ENCODE data around the gene EIF4B.
A peak's percentile ranks its signal among the peaks of the same experiment; 100 is the strongest.

EIF4B gene

DNA sequence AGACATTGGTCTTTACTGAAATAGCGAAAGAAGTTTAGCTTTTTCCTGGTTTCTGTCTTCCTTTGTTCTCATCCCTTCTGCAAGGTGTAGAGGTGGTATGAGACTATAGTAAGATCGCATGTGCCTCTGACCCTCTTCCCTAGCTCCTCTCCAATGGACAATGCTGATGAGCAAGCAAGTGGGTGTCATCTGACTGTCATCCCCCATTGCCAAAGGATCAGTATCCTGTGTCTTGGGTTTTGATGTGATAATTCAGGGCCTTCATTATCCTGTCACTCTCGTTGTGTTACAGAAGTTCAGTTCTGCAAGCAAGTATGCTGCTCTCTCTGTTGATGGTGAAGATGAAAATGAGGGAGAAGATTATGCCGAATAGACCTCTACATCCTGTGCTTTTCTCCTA is 33.6 kb downstream of the EIF4B start:
- no peaks in the 10 kb centered on the region for H3K27me3 Mint-ChIP-seq (ENCODE audit: low read depth, poor library complexity)
- peaks cover 70% of the 10 kb centered on the region for H3K36me3 Mint-ChIP-seq (ENCODE audit: low read depth)
- no peak for DNase-seq
- TF ChIP-seq, protein P1, sequence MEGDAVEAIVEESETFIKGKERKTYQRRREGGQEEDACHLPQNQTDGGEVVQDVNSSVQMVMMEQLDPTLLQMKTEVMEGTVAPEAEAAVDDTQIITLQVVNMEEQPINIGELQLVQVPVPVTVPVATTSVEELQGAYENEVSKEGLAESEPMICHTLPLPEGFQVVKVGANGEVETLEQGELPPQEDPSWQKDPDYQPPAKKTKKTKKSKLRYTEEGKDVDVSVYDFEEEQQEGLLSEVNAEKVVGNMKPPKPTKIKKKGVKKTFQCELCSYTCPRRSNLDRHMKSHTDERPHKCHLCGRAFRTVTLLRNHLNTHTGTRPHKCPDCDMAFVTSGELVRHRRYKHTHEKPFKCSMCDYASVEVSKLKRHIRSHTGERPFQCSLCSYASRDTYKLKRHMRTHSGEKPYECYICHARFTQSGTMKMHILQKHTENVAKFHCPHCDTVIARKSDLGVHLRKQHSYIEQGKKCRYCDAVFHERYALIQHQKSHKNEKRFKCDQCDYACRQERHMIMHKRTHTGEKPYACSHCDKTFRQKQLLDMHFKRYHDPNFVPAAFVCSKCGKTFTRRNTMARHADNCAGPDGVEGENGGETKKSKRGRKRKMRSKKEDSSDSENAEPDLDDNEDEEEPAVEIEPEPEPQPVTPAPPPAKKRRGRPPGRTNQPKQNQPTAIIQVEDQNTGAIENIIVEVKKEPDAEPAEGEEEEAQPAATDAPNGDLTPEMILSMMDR (IDR thresholded peaks at IDR 0.05), result no peak
- no peak overlapping the region for H3K4me3 Mint-ChIP-seq
- no peaks in the 10 kb centered on the region for H3K9me3 Mint-ChIP-seq
- H3K4me1 Mint-ChIP-seq, result peaks cover 23% of the 10 kb centered on the region
- H3K27ac Mint-ChIP-seq, result peak overlapping the region; percentile 82

DNA sequence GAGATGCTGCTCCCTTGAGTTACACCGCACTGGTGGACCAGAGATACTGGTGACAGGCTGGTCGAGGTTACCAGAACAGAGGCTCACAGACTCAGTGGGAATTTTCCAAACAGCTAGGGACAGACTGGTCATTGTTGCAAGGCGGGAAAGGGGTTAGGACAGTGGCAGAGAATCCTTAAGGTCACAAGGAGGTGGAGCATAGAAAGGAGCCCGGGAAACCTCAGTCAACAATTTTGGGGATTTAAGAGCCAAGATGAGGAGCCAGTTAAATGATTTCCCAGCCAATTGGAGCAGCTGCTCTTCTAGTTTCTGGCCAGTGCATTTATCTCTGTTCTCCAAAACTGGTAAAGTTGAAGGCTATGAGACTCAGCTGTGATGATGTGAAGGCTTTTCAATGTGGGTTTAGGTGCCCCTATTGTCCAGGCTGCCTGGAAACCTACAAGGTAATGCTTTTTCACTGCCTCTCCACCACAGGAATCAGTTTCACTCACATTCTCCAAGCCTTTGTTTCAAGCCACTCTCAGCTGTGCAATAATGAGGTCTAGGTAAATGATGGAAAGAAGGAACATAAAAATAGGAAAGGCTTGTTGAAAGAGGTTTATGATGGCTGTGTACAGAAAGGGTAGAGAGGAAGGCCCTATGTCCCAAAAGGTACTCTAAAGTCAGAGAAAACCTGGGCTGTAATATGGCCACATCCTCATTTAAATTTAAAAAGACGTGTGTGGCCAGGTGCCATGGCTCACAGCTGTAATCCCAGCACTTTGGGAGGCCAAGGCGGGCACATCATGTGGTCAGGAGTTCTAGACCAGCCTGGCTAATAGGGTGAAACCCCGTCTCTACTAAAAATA is 36.6 kb downstream of the EIF4B start:
- Mint-ChIP-seq H3K4me1 (peaks cover 47% of the 10 kb centered on the region), H3K27me3 (ENCODE audit: low read depth, poor library complexity) (peaks cover 3% of the 10 kb centered on the region), H3K4me3 (no peak overlapping the region), H3K36me3 (ENCODE audit: low read depth) (peaks cover 44% of the 10 kb centered on the region), H3K9me3 (no peaks in the 10 kb centered on the region), H3K27ac (peak overlapping the region; percentile 99)
- DNase-seq, result no peak
- TF ChIP-seq, protein P1 (IDR thresholded peaks at IDR 0.05), result no peak

DNA sequence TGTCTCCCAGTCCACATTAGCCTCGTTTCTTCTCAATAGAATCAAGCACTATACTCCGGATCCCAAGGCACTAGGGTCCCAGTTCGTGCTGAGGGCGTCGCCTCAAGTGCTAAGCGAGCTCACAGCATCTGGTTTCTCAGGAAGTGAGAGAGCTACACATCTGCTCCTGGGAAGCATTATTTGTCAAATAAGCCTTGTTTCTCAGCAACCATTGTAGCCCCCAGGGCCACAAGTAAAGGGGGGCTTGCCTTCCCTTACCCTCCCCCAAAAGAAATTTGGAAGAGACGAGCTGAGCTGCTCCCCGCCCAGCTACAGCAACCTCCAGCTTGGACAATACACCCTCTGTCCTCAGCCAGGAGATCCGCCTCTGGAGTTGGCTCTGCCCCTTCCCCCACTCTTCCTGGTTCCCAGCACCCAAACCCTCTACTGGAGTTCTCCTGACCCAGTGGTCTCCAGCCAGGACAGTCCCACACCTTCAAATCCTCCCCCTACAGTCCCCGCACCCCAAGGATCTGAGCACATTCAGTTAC is 37.9 kb downstream of the EIF4B start:
- peak overlapping the region; percentile 91 for H3K27ac Mint-ChIP-seq

DNA sequence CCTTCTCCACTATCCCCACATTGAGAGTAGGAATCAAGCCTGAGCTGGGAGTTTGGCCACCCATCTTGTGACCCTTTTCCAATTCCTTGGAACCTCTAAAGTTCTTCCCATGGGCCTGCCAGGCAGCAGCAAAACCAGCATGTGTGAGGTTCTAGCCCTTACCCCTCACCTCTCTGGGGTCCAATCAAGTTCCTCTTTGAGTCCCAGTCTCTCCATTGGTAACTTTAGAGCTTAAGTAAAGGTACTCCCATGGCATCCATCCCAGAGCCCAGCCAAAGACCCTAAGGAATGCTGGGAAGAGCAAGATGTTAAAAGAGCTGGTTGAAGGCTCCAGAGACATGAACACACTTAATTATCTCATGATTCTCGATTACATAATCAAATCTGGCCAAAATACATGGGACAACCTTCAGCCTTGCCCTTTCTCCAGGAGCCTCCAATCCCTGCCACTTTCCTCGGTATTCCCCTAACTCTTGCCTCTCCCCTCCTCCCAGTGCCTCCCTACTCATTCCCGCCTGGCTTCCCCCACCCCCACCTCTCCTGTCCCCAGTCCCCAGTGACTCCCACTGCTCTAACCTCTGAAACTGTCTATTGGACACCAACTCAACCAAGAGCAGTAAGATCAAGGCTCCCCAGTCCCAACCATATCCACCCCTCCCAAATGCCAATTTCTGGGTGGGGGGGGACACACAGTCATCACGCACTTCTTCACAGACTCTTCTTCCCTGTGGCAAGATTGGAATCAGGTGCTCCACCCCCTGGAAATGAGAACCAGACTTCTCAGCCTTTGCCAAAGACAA is 38.8 kb downstream of the EIF4B start:
- DNase-seq, result no peak
- H3K4me3 Mint-ChIP-seq, result peak overlapping the region; percentile 94
- H3K27ac Mint-ChIP-seq, result no peak overlapping the region
- H3K36me3 Mint-ChIP-seq (ENCODE audit: low read depth), result peaks cover 23% of the 10 kb centered on the region
- peaks cover 67% of the 10 kb centered on the region for H3K4me1 Mint-ChIP-seq
- no peaks in the 10 kb centered on the region for H3K9me3 Mint-ChIP-seq
- TF ChIP-seq, protein P1 (IDR thresholded peaks at IDR 0.05), result no peak
- H3K27me3 Mint-ChIP-seq (ENCODE audit: low read depth, poor library complexity), result peaks cover 3% of the 10 kb centered on the region

More for the DNA sequence above, 37.9 kb downstream of the EIF4B start:
- TF ChIP-seq, protein P1 (IDR thresholded peaks at IDR 0.05), result no peak
- H3K27me3 Mint-ChIP-seq (ENCODE audit: low read depth, poor library complexity), result peaks cover 3% of the 10 kb centered on the region
- H3K36me3 Mint-ChIP-seq (ENCODE audit: low read depth), result peaks cover 32% of the 10 kb centered on the region
- no peak for DNase-seq
- no peaks in the 10 kb centered on the region for H3K9me3 Mint-ChIP-seq
- no peak overlapping the region for H3K4me3 Mint-ChIP-seq
- peaks cover 60% of the 10 kb centered on the region for H3K4me1 Mint-ChIP-seq

DNA sequence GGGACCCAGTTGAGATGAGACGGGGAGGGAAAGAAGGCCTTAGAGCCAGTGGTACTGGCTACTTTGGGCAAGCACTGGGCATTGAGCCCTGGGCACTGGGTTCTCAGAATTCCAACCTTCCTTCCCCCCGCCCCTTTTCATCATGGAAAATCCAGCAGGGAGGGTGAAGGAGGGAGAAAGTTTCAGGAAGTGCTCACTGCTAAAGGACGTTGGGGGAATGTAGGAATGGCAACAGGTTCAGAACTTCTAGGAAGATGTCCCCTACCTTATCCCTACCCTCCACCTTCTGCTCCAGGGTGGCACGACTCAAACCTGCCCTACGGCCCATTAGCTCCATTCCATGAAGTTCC is 39.4 kb downstream of the EIF4B start:
- no peak for DNase-seq

More for the DNA sequence above, 39.4 kb downstream of the EIF4B start:
- peaks cover 72% of the 10 kb centered on the region for H3K4me1 Mint-ChIP-seq
- no peaks in the 10 kb centered on the region for H3K9me3 Mint-ChIP-seq
- no peak overlapping the region for H3K27ac Mint-ChIP-seq
- TF ChIP-seq, protein P1 (IDR thresholded peaks at IDR 0.05), result no peak
- peaks cover 3% of the 10 kb centered on the region for H3K27me3 Mint-ChIP-seq (ENCODE audit: low read depth, poor library complexity)
- peak overlapping the region; percentile 94 for H3K4me3 Mint-ChIP-seq
- peaks cover 22% of the 10 kb centered on the region for H3K36me3 Mint-ChIP-seq (ENCODE audit: low read depth)
